SK-N-SH (cell line): ENCODE data around the gene CCDC30. TPM values are rescaled to one million over a fixed set of nuclear protein-coding genes. Genes with fewer than 3 reads are reported as not detected.

Experiments
- CTCF ChIA-PET: fragments of 300-600, 350-600 bp; formaldehyde crosslinking; extraction: SDS; loops from one replicate; lab custom pipeline; 2021; lab: Yijun Ruan, JAX
- POLR2A ChIA-PET: fragments of 350-600 bp; sonication (Branson Sonifier 250); formaldehyde crosslinking; extraction: SDS; loops from one replicate; lab custom pipeline; 2020; ENCODE audit warnings: antibody characterized with exemption, inconsistent platforms; lab: Yijun Ruan, JAX
- DNase-seq: peaks from one replicate; pipeline ENCODE4 v3.0.0; 2012
- H2AFZ ChIP-seq: fragments of 200-600 bp; sonication (generic); 2 replicates; pipeline ENCODE4 v1.8.1; 2016; ENCODE audit warnings: antibody characterized with exemption, mild to moderate bottlenecking, low read depth
- H3F3A ChIP-seq: fragments of 200-600 bp; sonication (generic); replicated peaks from 2 replicates; pipeline ENCODE3; 2016; ENCODE audit warnings: antibody characterized with exemption, mild to moderate bottlenecking; ENCODE audit not compliant: insufficient read depth
- H3K27ac ChIP-seq, 2 experiments: fragments of 200-500 bp in 1 of 2; fragments of 200-600 bp in 1 of 2; sonication (Bioruptor generic) in 1 of 2; sonication (generic), shearing (Covaris generic) in 1 of 2; 2 replicates each; pipeline versions ENCODE4 v1.5.1 to v1.6.1; 2014 to 2016; ENCODE audit warnings: low read depth in 2 of 2, inconsistent platforms in 1 of 2, low read length in 1 of 2, mild to moderate bottlenecking in 1 of 2, mixed read lengths in 1 of 2
- H3K27me3 ChIP-seq: fragments of 200-600 bp; sonication (generic), shearing (Covaris generic); 2 replicates; pipeline ENCODE4 v1.6.1; 2016; ENCODE audit warnings: mixed run types; ENCODE audit not compliant: insufficient read depth
- H3K36me3 ChIP-seq, 2 experiments: fragments of 200-500 bp in 1 of 2; fragments of 200-600 bp in 1 of 2; sonication (Bioruptor generic) in 1 of 2; sonication (generic) in 1 of 2; replicated peaks in 1 of 2; 2 replicates each; pipeline versions ENCODE3 to v1.5.1; 2014 to 2016; ENCODE audit warnings: low read length in 1 of 2, mild to moderate bottlenecking in 1 of 2; ENCODE audit not compliant: insufficient read depth in 2 of 2, control insufficient read depth in 1 of 2
- H3K4me1 ChIP-seq, 2 experiments: fragments of 200-500 bp in 1 of 2; fragments of 200-600 bp in 1 of 2; sonication (Bioruptor generic) in 1 of 2; sonication (generic), shearing (Covaris generic) in 1 of 2; 2 replicates each; pipeline versions ENCODE4 v1.5.1 to v1.6.1; 2014 to 2016; ENCODE audit warnings: low read depth in 1 of 2, low read length in 1 of 2, mixed run types in 1 of 2; ENCODE audit not compliant: insufficient read depth in 2 of 2, control insufficient read depth in 1 of 2
- H3K4me2 ChIP-seq: fragments of 200-600 bp; sonication (generic), shearing (Covaris generic); 2 replicates; pipeline ENCODE4 v1.6.1; 2017; ENCODE audit warnings: mixed run types
- H3K4me3 ChIP-seq, 2 experiments: fragments of 200-500 bp in 1 of 2; fragments of 200-600 bp in 1 of 2; sonication (Bioruptor generic) in 1 of 2; sonication (generic), shearing (Covaris generic) in 1 of 2; 2 replicates each; pipeline versions ENCODE4 v1.5.1 to v1.8.1; 2014 to 2016; ENCODE audit warnings: low read depth in 2 of 2, inconsistent platforms in 1 of 2, low read length in 1 of 2, mild to moderate bottlenecking in 1 of 2, mixed read lengths in 1 of 2, moderate library complexity in 1 of 2
- H3K79me2 ChIP-seq: fragments of 200-600 bp; sonication (generic); 2 replicates; pipeline ENCODE4 v1.8.1; 2017; ENCODE audit warnings: mild to moderate bottlenecking; ENCODE audit not compliant: insufficient read depth
- H3K9ac ChIP-seq: fragments of 200-600 bp; sonication (generic); 2 replicates; pipeline ENCODE4 v1.6.1; 2017; ENCODE audit warnings: mixed run types
- H3K9me2 ChIP-seq: fragments of 200-600 bp; sonication (generic); 2 replicates; pipeline ENCODE4 v1.6.1; 2017; ENCODE audit warnings: mixed run types
- H3K9me3 ChIP-seq: fragments of 200-600 bp; sonication (generic); 2 replicates; pipeline ENCODE4 v1.6.1; 2017; ENCODE audit warnings: mixed run types, mild to moderate bottlenecking, moderate library complexity
- H4K20me1 ChIP-seq: fragments of 200-600 bp; sonication (generic); 2 replicates; pipeline ENCODE4 v1.6.1; 2017; ENCODE audit warnings: mild to moderate bottlenecking, mixed run types; ENCODE audit not compliant: insufficient read depth
- CHD2 ChIP-seq: fragments of 150-350 bp; IDR thresholded peaks from 2 replicates; pipeline ENCODE4 v1.6.1; 2018; ENCODE audit warnings: low read length; ENCODE audit not compliant: partially characterized antibody
- ELF1 ChIP-seq: IDR thresholded peaks from 2 replicates; pipeline ENCODE4 v1.4.0; 2012
- EP300 ChIP-seq, 2 experiments: IDR thresholded peaks; 2 replicates each; pipeline versions ENCODE4 v1.4.0 to v1.6.1; 2012; ENCODE audit warnings: borderline replicate concordance in 1 of 2, low read depth in 1 of 2, low read length in 1 of 2
- EZH2phosphoT487 ChIP-seq: fragments of 200-600 bp; sonication (generic); IDR thresholded peaks from 2 replicates; pipeline ENCODE4 v1.6.1; 2017; ENCODE audit warnings: low read depth, mixed run types, mild to moderate bottlenecking, antibody characterized with exemption, moderate library complexity, borderline replicate concordance
- FOSL2 ChIP-seq: IDR thresholded peaks from 2 replicates; pipeline ENCODE4 v1.4.0; 2012; ENCODE audit warnings: low read depth, mild to moderate bottlenecking, moderate library complexity, borderline replicate concordance
- FOXJ3 ChIP-seq: sonication (generic); formaldehyde crosslinking; IDR thresholded peaks from 2 replicates; pipeline ENCODE4 v1.5.1; 2020; ENCODE audit warnings: mild to moderate bottlenecking, missing genetic modification reagents
- GABPA ChIP-seq: IDR thresholded peaks from 2 replicates; pipeline ENCODE4 v1.4.0; 2012; ENCODE audit warnings: low read depth, mild to moderate bottlenecking
- GATA2 ChIP-seq: sonication (generic); formaldehyde crosslinking; IDR thresholded peaks from 2 replicates; pipeline ENCODE4 v1.5.0; 2020; ENCODE audit warnings: mild to moderate bottlenecking, missing genetic modification reagents
- JUND ChIP-seq: IDR thresholded peaks from 2 replicates; pipeline ENCODE4 v1.4.0; 2012
- MXI1 ChIP-seq: IDR thresholded peaks from 2 replicates; pipeline ENCODE4 v1.6.1; 2012; ENCODE audit warnings: mild to moderate bottlenecking, low read depth, low read length, improper control_type of control experiment
- NFIC ChIP-seq: IDR thresholded peaks from 2 replicates; pipeline ENCODE4 v1.4.0; 2012; ENCODE audit warnings: borderline replicate concordance
- RCOR1 ChIP-seq: fragments of 150-350 bp; IDR thresholded peaks from 2 replicates; pipeline ENCODE4 v1.6.1; 2017; ENCODE audit warnings: antibody characterized with exemption, low read length
- RFX5 ChIP-seq: IDR thresholded peaks from 2 replicates; pipeline ENCODE4 v1.6.1; 2012; ENCODE audit warnings: mild to moderate bottlenecking, improper control_type of control experiment, low read length
- RXRA ChIP-seq: IDR thresholded peaks from 2 replicates; pipeline ENCODE4 v1.4.0; 2012; ENCODE audit warnings: low read depth, mild to moderate bottlenecking, borderline replicate concordance
- SMC3 ChIP-seq: IDR thresholded peaks from 2 replicates; pipeline ENCODE4 v1.6.1; 2012; ENCODE audit warnings: low read depth, low read length, improper control_type of control experiment
- TEAD4 ChIP-seq: IDR thresholded peaks from 2 replicates; pipeline ENCODE4 v1.4.0; 2012; ENCODE audit warnings: mild to moderate bottlenecking, borderline replicate concordance; ENCODE audit not compliant: insufficient read depth
- YY1 ChIP-seq: IDR thresholded peaks from 2 replicates; pipeline ENCODE4 v1.4.0; 2012; ENCODE audit warnings: low read depth, mild to moderate bottlenecking
- WGBS: methylation state at CpG from one replicate; pipeline ENCODE4 v1.1.6; 2017; ENCODE audit warnings: low lambda C conversion rate; 5-methylcytosine and 5-hydroxymethylcytosine counted together
- polyA plus RNA-seq, 3 experiments: library from polyadenylated mRNA; depleted of rRNA; stranded (reverse); fragments of >200 nt; gene quantifications; 2 replicates each; pipeline ENCODE4 v1.2.3, GENCODE V29; 2012
- TF ChIP-seq, protein P1 (sequence below): fragments of 150-350 bp; IDR thresholded peaks from 2 replicates; pipeline ENCODE4 v1.6.1; 2016; ENCODE audit warnings: mild to moderate bottlenecking, low read depth, low read length
- TF ChIP-seq, protein P2 (sequence below): IDR thresholded peaks from 2 replicates; pipeline ENCODE4 v1.4.0; 2012; ENCODE audit warnings: low read depth, borderline replicate concordance
- TF ChIP-seq, protein P3 (sequence below): IDR thresholded peaks from 2 replicates; pipeline ENCODE4 v1.6.1; 2012; ENCODE audit warnings: mild to moderate bottlenecking, low read depth, low read length, moderate library complexity

Gene CCDC30
- polyA plus RNA-seq, 1 of the 3 experiments (the other 2 are of a cell fraction) = 0.94 TPM

DNA sequence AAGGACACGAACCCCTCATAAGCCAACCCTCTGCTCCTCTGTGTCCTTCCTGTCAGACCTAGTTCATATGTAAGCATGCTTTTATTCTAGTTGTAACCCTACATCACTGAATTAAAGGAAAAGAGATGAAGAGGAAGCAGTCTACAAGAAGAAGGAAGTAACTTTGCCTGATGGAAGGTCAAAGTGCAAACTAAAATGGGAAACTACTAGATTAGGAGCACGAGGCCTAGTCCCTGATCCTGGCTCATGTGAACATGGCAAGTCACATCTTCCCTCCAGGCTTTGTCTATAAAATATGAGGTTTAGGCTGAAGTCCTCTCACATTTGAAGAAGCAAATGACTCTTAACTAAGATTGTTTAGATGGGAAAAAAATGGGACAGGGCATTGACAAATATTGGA lies 20.4 kb upstream of the CCDC30 start:
- Histone ChIP-seq H3K4me1 (no peaks in the 10 kb centered on the region), H3K9me2 (no peaks in the 10 kb centered on the region)
- POLR2A ChIA-PET = no interaction called here
- TF ChIP-seq YY1 = no peak
- no peak for TF ChIP-seq ELF1
- no peak for TF ChIP-seq GATA2 (CRISPR knock-in tag)
- TF ChIP-seq, all 33 proteins: peak for 0
- no peak for DNase-seq
- no peaks in the 10 kb centered on the region for H3K36me3 ChIP-seq
- peaks cover 9% of the 10 kb centered on the region for H3F3A ChIP-seq
- CTCF ChIA-PET = no interaction called here
- WGBS = 17% methylated on average over 2 of the region's 2 CpGs
- H3K9ac ChIP-seq = no peak overlapping the region
- H3K27me3 ChIP-seq = no peaks in the 10 kb centered on the region
- H4K20me1 ChIP-seq = no peaks in the 10 kb centered on the region
- H3K4me3 ChIP-seq = no peak overlapping the region
- no peak overlapping the region for H3K4me2 ChIP-seq
- H3K27ac ChIP-seq = no peak overlapping the region
- no peaks in the 10 kb centered on the region for H3K9me3 ChIP-seq
- H3K79me2 ChIP-seq = no peaks in the 10 kb centered on the region
- no peak overlapping the region for H2AFZ ChIP-seq

DNA sequence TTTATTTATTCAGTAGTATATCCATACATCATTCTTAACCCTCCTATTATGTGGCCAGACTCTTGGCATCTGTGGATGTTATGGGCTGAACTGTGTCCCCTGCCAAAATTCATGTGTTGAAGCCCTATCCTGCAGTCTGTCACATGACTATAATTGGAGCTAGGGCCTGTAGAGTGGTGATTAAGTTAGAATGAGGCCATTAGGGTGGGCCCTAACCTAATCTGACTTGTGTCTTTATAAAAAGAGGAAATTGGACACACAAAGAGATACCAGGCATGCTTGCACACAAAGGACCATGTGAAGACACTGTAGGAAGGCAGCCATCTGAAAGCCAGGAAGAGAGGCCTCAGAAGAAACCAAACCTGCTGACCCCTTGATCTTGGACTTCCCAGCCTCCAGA lies 13.8 kb upstream of the CCDC30 start:
- H3K4me1 ChIP-seq = no peaks in the 10 kb centered on the region
- no peak for TF ChIP-seq YY1
- no peak for TF ChIP-seq GATA2 (CRISPR knock-in tag)
- TF ChIP-seq, protein P1, sequence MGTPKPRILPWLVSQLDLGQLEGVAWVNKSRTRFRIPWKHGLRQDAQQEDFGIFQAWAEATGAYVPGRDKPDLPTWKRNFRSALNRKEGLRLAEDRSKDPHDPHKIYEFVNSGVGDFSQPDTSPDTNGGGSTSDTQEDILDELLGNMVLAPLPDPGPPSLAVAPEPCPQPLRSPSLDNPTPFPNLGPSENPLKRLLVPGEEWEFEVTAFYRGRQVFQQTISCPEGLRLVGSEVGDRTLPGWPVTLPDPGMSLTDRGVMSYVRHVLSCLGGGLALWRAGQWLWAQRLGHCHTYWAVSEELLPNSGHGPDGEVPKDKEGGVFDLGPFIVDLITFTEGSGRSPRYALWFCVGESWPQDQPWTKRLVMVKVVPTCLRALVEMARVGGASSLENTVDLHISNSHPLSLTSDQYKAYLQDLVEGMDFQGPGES = no peak
- TF ChIP-seq RCOR1 = no peak
- no peak for TF ChIP-seq FOXJ3 (CRISPR knock-in tag)
- no peak for TF ChIP-seq RFX5
- no peak for TF ChIP-seq SMC3
- no peak for TF ChIP-seq EP300 (IDR thresholded peaks at IDR 0.05; ENCODE audit: borderline replicate concordance in 1 of 2, low read depth in 1 of 2, low read length in 1 of 2)
- TF ChIP-seq, protein P2, sequence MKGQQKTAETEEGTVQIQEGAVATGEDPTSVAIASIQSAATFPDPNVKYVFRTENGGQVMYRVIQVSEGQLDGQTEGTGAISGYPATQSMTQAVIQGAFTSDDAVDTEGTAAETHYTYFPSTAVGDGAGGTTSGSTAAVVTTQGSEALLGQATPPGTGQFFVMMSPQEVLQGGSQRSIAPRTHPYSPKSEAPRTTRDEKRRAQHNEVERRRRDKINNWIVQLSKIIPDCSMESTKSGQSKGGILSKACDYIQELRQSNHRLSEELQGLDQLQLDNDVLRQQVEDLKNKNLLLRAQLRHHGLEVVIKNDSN = no peak
- TF ChIP-seq EZH2phosphoT487 = no peak
- no peak for TF ChIP-seq CHD2
- TF ChIP-seq GABPA = no peak
- TF ChIP-seq NFIC = no peak
- no peak for TF ChIP-seq JUND
- no peak for TF ChIP-seq MXI1
- TF ChIP-seq ELF1 = no peak
- no peak for TF ChIP-seq FOSL2
- TF ChIP-seq TEAD4 = no peak
- TF ChIP-seq, protein P3, sequence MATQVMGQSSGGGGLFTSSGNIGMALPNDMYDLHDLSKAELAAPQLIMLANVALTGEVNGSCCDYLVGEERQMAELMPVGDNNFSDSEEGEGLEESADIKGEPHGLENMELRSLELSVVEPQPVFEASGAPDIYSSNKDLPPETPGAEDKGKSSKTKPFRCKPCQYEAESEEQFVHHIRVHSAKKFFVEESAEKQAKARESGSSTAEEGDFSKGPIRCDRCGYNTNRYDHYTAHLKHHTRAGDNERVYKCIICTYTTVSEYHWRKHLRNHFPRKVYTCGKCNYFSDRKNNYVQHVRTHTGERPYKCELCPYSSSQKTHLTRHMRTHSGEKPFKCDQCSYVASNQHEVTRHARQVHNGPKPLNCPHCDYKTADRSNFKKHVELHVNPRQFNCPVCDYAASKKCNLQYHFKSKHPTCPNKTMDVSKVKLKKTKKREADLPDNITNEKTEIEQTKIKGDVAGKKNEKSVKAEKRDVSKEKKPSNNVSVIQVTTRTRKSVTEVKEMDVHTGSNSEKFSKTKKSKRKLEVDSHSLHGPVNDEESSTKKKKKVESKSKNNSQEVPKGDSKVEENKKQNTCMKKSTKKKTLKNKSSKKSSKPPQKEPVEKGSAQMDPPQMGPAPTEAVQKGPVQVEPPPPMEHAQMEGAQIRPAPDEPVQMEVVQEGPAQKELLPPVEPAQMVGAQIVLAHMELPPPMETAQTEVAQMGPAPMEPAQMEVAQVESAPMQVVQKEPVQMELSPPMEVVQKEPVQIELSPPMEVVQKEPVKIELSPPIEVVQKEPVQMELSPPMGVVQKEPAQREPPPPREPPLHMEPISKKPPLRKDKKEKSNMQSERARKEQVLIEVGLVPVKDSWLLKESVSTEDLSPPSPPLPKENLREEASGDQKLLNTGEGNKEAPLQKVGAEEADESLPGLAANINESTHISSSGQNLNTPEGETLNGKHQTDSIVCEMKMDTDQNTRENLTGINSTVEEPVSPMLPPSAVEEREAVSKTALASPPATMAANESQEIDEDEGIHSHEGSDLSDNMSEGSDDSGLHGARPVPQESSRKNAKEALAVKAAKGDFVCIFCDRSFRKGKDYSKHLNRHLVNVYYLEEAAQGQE = no peak
- no peak for TF ChIP-seq RXRA
- TF ChIP-seq, all 33 proteins: peak for 0
- H4K20me1 ChIP-seq = no peaks in the 10 kb centered on the region
- no peak for DNase-seq
- H3K36me3 ChIP-seq = no peaks in the 10 kb centered on the region
- no peaks in the 10 kb centered on the region for H3K79me2 ChIP-seq
- ChIA-PET POLR2A (no interaction called here), CTCF (no interaction called here)
- H3K4me2 ChIP-seq = no peak overlapping the region
- no peak overlapping the region for H3K4me3 ChIP-seq
- H3K27me3 ChIP-seq = no peaks in the 10 kb centered on the region
- H3K27ac ChIP-seq = no peak overlapping the region
- no peaks in the 10 kb centered on the region for H3K9me2 ChIP-seq
- H3K9ac ChIP-seq = no peak overlapping the region
- H3F3A ChIP-seq = no peaks in the 10 kb centered on the region
- no peaks in the 10 kb centered on the region for H3K9me3 ChIP-seq
- H2AFZ ChIP-seq = no peak overlapping the region
